ENCODE results near the gene NAIF1.
"Not testable (repeated sequence)": the region's sequence is repeated elsewhere in the genome, so short reads cannot be mapped to it uniquely, and the experiment has no call there.

The NAIF1 gene

DNA sequence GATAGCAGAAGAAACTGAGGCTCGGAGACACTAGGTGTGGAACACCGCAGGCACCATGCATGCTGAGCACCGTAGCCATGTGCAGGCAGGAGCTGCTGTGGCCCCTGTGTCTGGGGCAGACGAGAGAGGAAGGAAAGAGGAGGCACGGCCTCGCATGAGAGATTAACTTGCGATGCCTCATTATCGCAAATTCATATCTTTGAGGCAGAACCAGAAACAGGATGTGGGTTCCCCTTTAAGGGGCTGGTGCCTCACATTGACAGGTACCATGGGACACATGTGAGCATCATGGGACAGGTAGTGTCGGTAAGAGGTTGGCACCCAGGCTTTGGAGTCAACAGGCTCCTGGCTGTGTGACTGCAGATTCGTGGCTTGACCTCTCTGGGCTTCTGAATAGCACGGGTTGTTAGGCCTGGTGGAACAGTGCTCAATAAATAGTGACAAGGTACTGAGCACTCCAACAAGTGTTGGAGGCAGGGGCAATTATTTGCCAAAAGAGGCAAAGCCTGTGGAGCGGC lies 40.8 kb downstream of the NAIF1 start:
- no peak for DNase-seq (ENCODE audit: low spot score)

DNA sequence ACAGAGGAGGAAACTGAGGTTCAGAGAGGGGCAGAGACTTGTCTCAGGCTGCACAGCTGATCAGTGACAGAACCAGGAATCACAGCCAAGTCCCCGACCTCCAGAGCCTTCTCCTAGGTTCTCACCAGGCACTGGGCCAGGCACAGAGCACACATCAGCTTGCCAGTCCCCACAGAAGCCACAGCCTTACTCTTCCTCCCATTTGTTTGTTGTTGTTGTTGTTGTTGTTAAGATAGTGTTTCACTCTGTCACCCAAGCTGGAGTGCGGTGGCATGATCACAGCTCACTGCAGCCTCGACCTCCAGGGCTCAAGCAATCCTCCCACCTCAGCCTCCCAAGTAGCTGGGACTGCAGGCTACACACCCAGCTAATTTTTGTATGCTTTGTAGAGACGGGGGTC lies 41.4 kb downstream of the NAIF1 start:
- no peak for DNase-seq (ENCODE audit: low spot score)

DNA sequence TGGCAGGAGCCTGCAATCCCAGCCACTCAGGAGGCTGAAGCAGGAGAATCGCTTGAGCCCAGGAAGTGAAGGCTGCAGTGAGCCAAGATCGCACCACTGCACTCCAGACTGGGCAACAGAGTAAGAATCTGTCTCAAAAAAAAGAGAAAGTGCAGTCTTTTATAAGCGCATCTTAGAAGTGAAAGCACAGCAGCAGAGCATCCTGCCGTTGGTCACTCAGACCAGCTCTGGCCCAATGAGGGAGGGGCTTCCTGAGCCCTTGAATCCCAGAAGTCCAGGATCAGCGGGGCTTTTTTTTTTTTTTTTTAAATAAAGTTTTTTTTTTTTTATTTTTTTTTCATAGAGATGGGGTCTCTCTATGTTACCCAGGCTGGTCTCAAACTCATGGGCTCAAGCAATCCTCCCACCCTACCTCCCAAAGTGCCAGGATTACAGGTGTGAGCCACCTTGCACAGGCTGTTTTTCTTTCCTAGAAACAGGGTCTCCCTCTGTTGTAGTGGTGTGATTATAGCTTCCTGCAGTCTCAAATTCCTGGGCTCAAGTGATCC lies 42.3 kb downstream of the NAIF1 start:
- no peak for DNase-seq (ENCODE audit: low spot score)

DNA sequence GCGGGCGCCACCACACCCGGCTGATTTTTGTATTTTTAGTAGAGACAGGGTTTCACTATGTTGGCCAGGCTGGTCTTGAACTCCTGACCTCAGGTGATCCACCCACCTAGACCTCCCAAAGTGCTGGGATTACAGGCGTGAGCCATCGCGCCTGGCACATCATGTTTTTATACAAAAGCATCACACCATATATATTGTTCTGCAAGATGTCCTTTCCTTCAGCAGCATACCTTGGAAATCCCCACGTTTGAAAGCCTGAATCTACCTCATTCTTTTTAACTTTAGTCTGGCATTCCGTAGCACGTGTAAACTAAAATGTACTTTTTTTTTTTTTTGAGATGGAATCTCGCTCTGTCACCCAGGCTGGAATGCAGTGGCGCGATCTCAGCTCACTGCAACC lies 43.4 kb downstream of the NAIF1 start:
- DNase-seq (ENCODE audit: low spot score), result not testable (repeated sequence)

DNA sequence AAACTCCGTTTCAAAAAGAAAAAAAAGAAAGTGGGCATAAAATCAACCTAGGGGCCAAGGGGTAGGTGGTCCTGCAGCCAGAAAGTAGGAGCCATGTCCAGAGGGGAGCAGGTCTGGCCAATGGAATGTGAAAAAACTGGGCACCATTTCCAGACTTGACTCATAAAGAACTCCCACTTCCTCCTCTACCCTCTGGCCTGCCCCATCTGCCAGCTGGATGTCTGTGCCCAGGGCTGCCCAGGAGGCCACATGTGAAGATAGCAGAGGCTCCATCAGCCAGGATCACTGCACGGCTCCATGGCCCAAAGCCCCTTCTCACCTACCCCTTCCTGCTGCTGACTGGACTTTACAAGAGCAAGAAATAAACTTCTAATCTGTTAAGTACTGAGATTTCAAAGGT lies 44.2 kb downstream of the NAIF1 start:
- DNase-seq (ENCODE audit: low spot score), result no peak

DNA sequence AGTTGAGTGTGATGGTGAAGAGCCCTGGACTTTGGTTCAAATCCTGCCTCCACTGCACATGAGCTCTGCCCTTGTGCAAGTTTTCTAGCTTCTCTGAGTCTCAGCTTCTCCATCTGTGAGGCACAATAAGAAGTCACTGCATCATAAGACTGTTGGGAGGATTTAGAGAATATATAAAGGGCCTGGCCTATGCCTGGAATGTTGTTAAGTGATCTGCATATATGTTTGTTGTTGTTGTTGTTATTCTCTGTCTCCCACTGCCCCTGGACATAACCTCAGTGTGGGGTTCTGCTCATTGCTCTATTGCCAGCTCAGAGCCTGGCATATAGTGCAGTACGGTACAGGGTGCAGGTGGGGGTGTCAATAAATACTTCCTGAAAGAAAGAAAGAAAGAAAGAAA lies 46.0 kb downstream of the NAIF1 start:
- no peak for DNase-seq (ENCODE audit: low spot score)

DNA sequence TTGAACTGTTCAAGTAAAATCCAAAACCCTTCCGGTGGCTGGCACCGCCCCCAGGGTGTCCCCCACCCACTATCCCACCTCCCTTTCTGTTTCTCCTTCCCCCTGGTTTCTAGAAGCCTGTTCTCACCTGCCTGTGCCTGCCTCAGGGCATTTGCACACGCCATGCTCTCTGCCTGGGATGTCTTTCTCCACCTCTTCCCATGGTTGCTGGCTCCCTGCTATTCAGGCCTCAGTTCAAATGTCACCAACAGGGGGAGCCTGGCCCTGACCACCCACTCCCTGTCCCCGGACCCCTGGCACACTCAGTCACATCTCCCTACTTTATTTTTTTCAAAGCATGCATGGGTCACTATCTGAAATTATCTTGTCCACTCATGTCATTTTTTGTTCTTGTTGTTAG lies 46.4 kb downstream of the NAIF1 start:
- DNase-seq (ENCODE audit: low spot score), result no peak

DNA sequence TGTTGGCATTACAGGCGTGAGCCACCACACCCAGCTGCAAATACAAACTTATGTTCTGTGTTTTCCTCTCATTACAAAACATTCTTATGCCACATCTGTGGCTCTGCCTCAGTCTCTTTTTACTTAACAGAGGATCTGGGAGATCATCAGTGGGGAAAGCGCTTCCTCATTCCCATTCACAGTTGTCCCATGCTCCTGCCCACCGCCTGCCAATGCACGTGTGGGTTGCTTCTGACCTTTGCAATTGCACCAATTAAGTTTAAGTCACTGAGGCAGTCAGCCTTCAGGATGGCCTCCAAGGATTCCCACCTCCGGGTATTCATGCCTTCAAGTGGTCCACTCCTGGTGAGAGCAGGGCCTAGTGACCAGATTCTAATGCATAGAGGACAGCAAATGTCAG lies 51.4 kb downstream of the NAIF1 start:
- DNase-seq (ENCODE audit: low spot score), result no peak

Measured in LoVo (cell line).